LNCAP (cell line): ENCODE data around the gene PTH1R.
A peak's percentile ranks its signal among the peaks of the same experiment; 100 is the strongest.

ENCODE experiments used
- CTCF ChIP-seq: fragments of 450-650 bp; IDR thresholded peaks from 2 replicates; pipeline ENCODE4 v1.5.1; 2017; ENCODE audit warnings: mild to moderate bottlenecking

PTH1R gene

GRCh38 chr3:46845860-46846623 is 31.5 kb upstream of the PTH1R start:
- TF ChIP-seq CTCF: no peak

- no peak for TF ChIP-seq CTCF
Measured at GRCh38 chr3:46846624-46847542, 30.6 kb upstream of the PTH1R start.

- no peak for TF ChIP-seq CTCF
Measured at GRCh38 chr3:46847744-46848143, 29.8 kb upstream of the PTH1R start.

- peak; percentile 44 for TF ChIP-seq CTCF
Measured at GRCh38 chr3:46848271-46849044, 29.1 kb upstream of the PTH1R start.

- TF ChIP-seq CTCF: no peak
Measured at GRCh38 chr3:46849045-46849631, 28.4 kb upstream of the PTH1R start.

- TF ChIP-seq CTCF: no peak
Measured at GRCh38 chr3:46849686-46850467, 27.6 kb upstream of the PTH1R start.
